Measurements from ENCODE around the gene PCYT1A.
"Not testable (repeated sequence)": the region's sequence is repeated elsewhere in the genome, so short reads cannot be mapped to it uniquely, and the experiment has no call there.

Gene PCYT1A

GRCh38 chr3:196287090-196287439 is 461 bp downstream of the PCYT1A start:
- DNase-seq (ENCODE audit: low read depth) = no peak

GRCh38 chr3:196284396-196284795 is 3.1 kb downstream of the PCYT1A start:
- no peak for DNase-seq (ENCODE audit: low read depth)

- no peak for DNase-seq (ENCODE audit: low read depth)
These were observed 5.6 kb downstream of the PCYT1A start for GRCh38 chr3:196281962-196282361.

GRCh38 chr3:196280689-196281440 is 6.7 kb downstream of the PCYT1A start:
- DNase-seq (ENCODE audit: low read depth) = no peak

GRCh38 chr3:196275126-196275525 is 12.4 kb downstream of the PCYT1A start:
- no peak for DNase-seq (ENCODE audit: low read depth)

GRCh38 chr3:196274585-196274984 is 12.9 kb downstream of the PCYT1A start:
- DNase-seq (ENCODE audit: low read depth) = no peak

GRCh38 chr3:196273655-196274054 is 13.9 kb downstream of the PCYT1A start:
- DNase-seq (ENCODE audit: low read depth) = no peak

- no peak for DNase-seq (ENCODE audit: low read depth)
These were observed 14.7 kb downstream of the PCYT1A start for GRCh38 chr3:196272826-196273225.

- DNase-seq (ENCODE audit: low read depth) = no peak
These were observed 17.0 kb downstream of the PCYT1A start for GRCh38 chr3:196270499-196270898.

GRCh38 chr3:196268284-196269163 is 19.0 kb downstream of the PCYT1A start:
- DNase-seq (ENCODE audit: low read depth) = no peak

GRCh38 chr3:196263819-196264218 is 23.7 kb downstream of the PCYT1A start:
- DNase-seq (ENCODE audit: low read depth) = no peak

GRCh38 chr3:196260784-196261183 is 26.7 kb downstream of the PCYT1A start:
- DNase-seq (ENCODE audit: low read depth) = no peak

- no peak for DNase-seq (ENCODE audit: low read depth)
These were observed 31.8 kb downstream of the PCYT1A start for GRCh38 chr3:196255776-196256175.

GRCh38 chr3:196254376-196255283 is 32.9 kb downstream of the PCYT1A start:
- no peak for DNase-seq (ENCODE audit: low read depth)

- DNase-seq (ENCODE audit: low read depth) = no peak
These were observed 35.6 kb downstream of the PCYT1A start for GRCh38 chr3:196251918-196252317.

GRCh38 chr3:196246612-196247308 is 40.8 kb downstream of the PCYT1A start:
- peak; percentile 66 for DNase-seq (ENCODE audit: low read depth)

GRCh38 chr3:196244166-196244565 is 43.4 kb downstream of the PCYT1A start:
- not testable (repeated sequence) for DNase-seq (ENCODE audit: low read depth)

- DNase-seq (ENCODE audit: low read depth) = no peak
These were observed 45.8 kb downstream of the PCYT1A start for GRCh38 chr3:196241704-196242103.

- DNase-seq (ENCODE audit: low read depth) = no peak
These were observed 47.1 kb downstream of the PCYT1A start for GRCh38 chr3:196240424-196240823.

GRCh38 chr3:196238612-196239560 is 48.6 kb downstream of the PCYT1A start:
- no peak for DNase-seq (ENCODE audit: low read depth)
